ENCODE data around the gene UBASH3B.

- TF ChIP-seq POLR2A (IDR thresholded peaks at IDR 0.05) (no peak), CTCF (IDR thresholded peaks at IDR 0.05) (no peak), EP300 (IDR thresholded peaks at IDR 0.05) (no peak), POLR2AphosphoS5 (IDR thresholded peaks at IDR 0.05) (no peak)
These were observed 26.9 kb downstream of the UBASH3B start for GRCh38 chr11:122682464-122682863.

All from gastroesophageal sphincter (tissue), 3 donors.